ENCODE results near the gene LETM1. TPM values are rescaled to one million over a fixed set of nuclear protein-coding genes. Genes with fewer than 3 reads are reported as not detected.

LETM1 gene
- total and polyA plus RNA-seq, 2 of the 13 experiments (the other 11 are each of a cell fraction or from before 2014, with no cell fraction given) = 9.7 to 41.6 TPM

GRCh38 chr4:1766106-1767060 is 89.6 kb downstream of the LETM1 start:
- in situ Hi-C loops (cut with HindIII; ENCODE audit: extremely low pct_ligation_motif_present, low pct_unique_long_range_greater_than_20kb) = no loop called here
- POLR2A ChIA-PET = interaction anchor here (0.8 to 34.3 kb wide), 9 partner anchors 9 to 98 kb away, joined by 3 to 1258 read pairs (median 11); partner anchors contain the start of gene FGFR3
- TF ChIP-seq ZBTB21 (CRISPR knock-in tag; IDR thresholded peaks at IDR 0.05) = no peak
- TF ChIP-seq ZNF784 (CRISPR knock-in tag; IDR thresholded peaks at IDR 0.05; ENCODE audit: borderline replicate concordance) = no peak
- no peak for TF ChIP-seq XBP1 (CRISPR knock-in tag; IDR thresholded peaks at IDR 0.05)
- TF ChIP-seq MIXL1 (CRISPR knock-in tag; IDR thresholded peaks at IDR 0.05) = no peak; the same call in 1 of the 2 replicates
- peak; percentile 41; the same call in 1 of the 2 replicates for TF ChIP-seq ONECUT2 (CRISPR knock-in tag; IDR thresholded peaks at IDR 0.05)
- no peak for TF ChIP-seq ZFP36L2 (CRISPR knock-in tag; IDR thresholded peaks at IDR 0.05)
- TF ChIP-seq ZNF775 (CRISPR knock-in tag; IDR thresholded peaks at IDR 0.05; ENCODE audit: borderline replicate concordance) = no peak; the same call in 1 of the 2 replicates
- no peak for TF ChIP-seq SOX13 (IDR thresholded peaks at IDR 0.05)
- TF ChIP-seq SOX13 (CRISPR knock-in tag; conservative IDR thresholded peaks at IDR 0.05 in 1 of 2, IDR thresholded peaks at IDR 0.05 in 1 of 2) = 0 out of 4 replicates have a peak, but pooled peaks of 1 of the 2 experiments have one; percentile 9
- no peak for TF ChIP-seq RORA (CRISPR knock-in tag; IDR thresholded peaks at IDR 0.05)
- TF ChIP-seq ZNF382 (CRISPR knock-in tag; IDR thresholded peaks at IDR 0.05; ENCODE audit: borderline replicate concordance) = no peak
- no peak for TF ChIP-seq CHD2 (IDR thresholded peaks at IDR 0.05; ENCODE audit: low read depth, low read length)
- TF ChIP-seq MTA1 (CRISPR knock-in tag; IDR thresholded peaks at IDR 0.05; ENCODE audit: borderline replicate concordance) = peak; percentile 88; the same call in 1 of the 2 replicates
- no peak for TF ChIP-seq ZNF652 (CRISPR knock-in tag; IDR thresholded peaks at IDR 0.05; ENCODE audit: borderline replicate concordance, low read depth)

More at GRCh38 chr4:1766106-1767060, 89.6 kb downstream of the LETM1 start:
- Histone ChIP-seq H3K4me1 (ENCODE audit: insufficient read depth, low read length) (peaks cover 83% of the 10 kb centered on the region), H3K36me3 (replicated peaks in 1 of 2; ENCODE audit: control insufficient read depth in 1 of 2, insufficient read depth in 2 of 2, low read length in 2 of 2) (no peaks in the 10 kb centered on the region), H3K9ac (ENCODE audit: insufficient read depth, low read depth, low read length) (peak overlapping the region; percentile 71), H3K79me2 (ENCODE audit: insufficient read depth, low read length) (no peaks in the 10 kb centered on the region), H3K27me3 (ENCODE audit: control insufficient read depth in 1 of 2, insufficient read depth in 2 of 2, low read length in 2 of 2) (no peaks in the 10 kb centered on the region), H4K20me1 (ENCODE audit: insufficient read depth, low read length) (no peaks in the 10 kb centered on the region), H3K4me3 (replicated peaks in 1 of 3; ENCODE audit: insufficient read depth in 1 of 3, low read depth in 2 of 3, low read length in 3 of 3) (peak overlapping the region; percentile 42 to 71 (median 55); a peak in 5 of 6 replicates), H3K27ac (ENCODE audit: extremely low read length, insufficient read depth, low read length) (peak overlapping the region; percentile 93), H2AFZ (ENCODE audit: low read length) (no peak overlapping the region), H3K4me2 (ENCODE audit: low read depth, low read length) (peak overlapping the region; percentile 88), H3K9me3 (ENCODE audit: low read length) (no peaks in the 10 kb centered on the region)
- BruUV-seq (replicated peaks) = no TSS peak
- CTCF ChIA-PET (ENCODE audit: low intra/inter-chr PET ratio, low total read pairs) = interaction anchor here (2.0 kb wide), 1 partner anchor 18 kb away, joined by 6 read pairs; no protein-coding TSS in a partner anchor
- peak; percentile 84 for DNase-seq (ENCODE audit: low spot score)
- no CpG with 5 or more reads among the region's 41 CpGs for WGBS (ENCODE audit: low lambda C conversion rate)
- intact Hi-C loops (cut with micrococcal nuclease; ENCODE audit: unreplicated experiment) = loop anchor here (2.0 kb wide), 2 partner anchors 16 to 20 kb away; no protein-coding TSS in a partner anchor
- peak; percentile 51 for ATAC-seq
- FAIRE-seq = peak; percentile 47
